Ishikawa (cell line): ENCODE measurements around the gene INCENP.

Experiments
- CEBPB ChIP-seq: IDR thresholded peaks from 2 replicates; pipeline ENCODE4 v1.6.1; 2012
- CREB1 ChIP-seq: IDR thresholded peaks from 2 replicates; pipeline ENCODE4 v1.6.1; 2012; ENCODE audit warnings: low read depth
- EGR1 ChIP-seq: IDR thresholded peaks from 2 replicates; pipeline ENCODE4 v1.6.1; 2012
- EP300 ChIP-seq: IDR thresholded peaks from 2 replicates; pipeline ENCODE4 v1.6.1; 2012; ENCODE audit warnings: borderline replicate concordance
- FOXM1 ChIP-seq: IDR thresholded peaks from 2 replicates; pipeline ENCODE4 v1.6.1; 2012; ENCODE audit warnings: low read depth, borderline replicate concordance
- MAX ChIP-seq: IDR thresholded peaks from 2 replicates; pipeline ENCODE4 v1.6.1; 2012
- NFIC ChIP-seq: IDR thresholded peaks from 2 replicates; pipeline ENCODE4 v1.6.1; 2012
- RAD21 ChIP-seq: IDR thresholded peaks from 2 replicates; pipeline ENCODE4 v1.6.1; 2012; ENCODE audit warnings: low read depth
- REST ChIP-seq: IDR thresholded peaks from 2 replicates; pipeline ENCODE4 v1.6.1; 2012; ENCODE audit warnings: low read depth, mild to moderate bottlenecking
- TAF1 ChIP-seq: IDR thresholded peaks from 2 replicates; pipeline ENCODE4 v1.6.1; 2012; ENCODE audit warnings: low read depth, mild to moderate bottlenecking
- TCF12 ChIP-seq: IDR thresholded peaks from 2 replicates; pipeline ENCODE4 v1.6.1; 2012; ENCODE audit warnings: low read depth
- TEAD4 ChIP-seq: IDR thresholded peaks from 2 replicates; pipeline ENCODE4 v1.6.1; 2012
- USF1 ChIP-seq: IDR thresholded peaks from 2 replicates; pipeline ENCODE4 v1.6.1; 2012
- YY1 ChIP-seq: IDR thresholded peaks from 2 replicates; pipeline ENCODE4 v1.6.1; 2012; ENCODE audit warnings: low read depth
- ZBTB7A ChIP-seq: IDR thresholded peaks from 2 replicates; pipeline ENCODE4 v1.6.1; 2012; ENCODE audit warnings: low read depth

Gene INCENP

GRCh38 chr11:62169448-62169847 is 45.6 kb downstream of the INCENP start:
- no peak for TF ChIP-seq EGR1

GRCh38 chr11:62169935-62170334 is 46.1 kb downstream of the INCENP start:
- TF ChIP-seq FOXM1: no peak
- no peak for TF ChIP-seq REST
- no peak for TF ChIP-seq ZBTB7A
- TF ChIP-seq RAD21: no peak
- no peak for TF ChIP-seq CREB1
- no peak for TF ChIP-seq MAX
- no peak for TF ChIP-seq CEBPB
- TF ChIP-seq NFIC: no peak
- TF ChIP-seq YY1: no peak
- TF ChIP-seq USF1: no peak
- TF ChIP-seq EGR1: no peak
- no peak for TF ChIP-seq EP300
- TF ChIP-seq TEAD4: no peak
- TF ChIP-seq TCF12: no peak
- no peak for TF ChIP-seq TAF1

GRCh38 chr11:62171261-62171723 is 47.5 kb downstream of the INCENP start:
- TF ChIP-seq REST (no peak), RAD21 (peak; percentile 89), TEAD4 (no peak), USF1 (no peak), ZBTB7A (no peak)

GRCh38 chr11:62172294-62172693 is 48.5 kb downstream of the INCENP start:
- no peak for TF ChIP-seq FOXM1
- TF ChIP-seq TCF12: no peak
- no peak for TF ChIP-seq RAD21
- TF ChIP-seq TAF1: no peak
- no peak for TF ChIP-seq ZBTB7A
- TF ChIP-seq MAX: no peak

- no peak for TF ChIP-seq MAX
- TF ChIP-seq ZBTB7A: no peak
- no peak for TF ChIP-seq FOXM1
- no peak for TF ChIP-seq CEBPB
- TF ChIP-seq EP300: no peak
- TF ChIP-seq NFIC: no peak
- TF ChIP-seq EGR1: no peak
- no peak for TF ChIP-seq TAF1
- no peak for TF ChIP-seq YY1
- TF ChIP-seq TCF12: no peak
- TF ChIP-seq CREB1: no peak
- no peak for TF ChIP-seq TEAD4
- TF ChIP-seq RAD21: no peak
- no peak for TF ChIP-seq REST
- TF ChIP-seq USF1: no peak
Observed at GRCh38 chr11:62176766-62177165, 53.0 kb downstream of the INCENP start.
